ENCODE measurements around the gene PRKACG. TPM values are rescaled to one million over a fixed set of nuclear protein-coding genes. Genes with fewer than 3 reads are reported as not detected.
"Not testable (repeated sequence)": the region's sequence is repeated elsewhere in the genome, so short reads cannot be mapped to it uniquely, and the experiment has no call there.

The PRKACG gene
- total and polyA plus RNA-seq, 2 experiments from 2014 or later, result not detected

- Histone ChIP-seq H3F3A (replicated peaks; ENCODE audit: low read depth) (peaks cover 6% of the 10 kb centered on the region; the same call in 1 of the 2 replicates), H3K27me3 (ENCODE audit: insufficient read depth) (no peaks in the 10 kb centered on the region), H3K4me2 (no peak overlapping the region), H3K4me1 (ENCODE audit: insufficient read depth) (peaks cover 7% of the 10 kb centered on the region), H3K4me3 (no peak overlapping the region), H3K9me2 (ENCODE audit: insufficient read depth) (no peaks in the 10 kb centered on the region), H3K27ac (ENCODE audit: low read depth) (no peak overlapping the region), H4K20me1 (replicated peaks; ENCODE audit: insufficient read depth) (no peaks in the 10 kb centered on the region), H3K79me2 (replicated peaks; ENCODE audit: insufficient read depth) (no peaks in the 10 kb centered on the region), H2AFZ (no peak overlapping the region), H3K36me3 (ENCODE audit: insufficient read depth) (peaks cover 4% of the 10 kb centered on the region; the same call in 1 of the 2 replicates)
- ATAC-seq, result no peak
- H3K36me3 Mint-ChIP-seq (ENCODE audit: low read depth), result peaks cover 44% of the 10 kb centered on the region
- peaks cover 15% of the 10 kb centered on the region for H3K4me1 Mint-ChIP-seq
- DNase-seq (ENCODE audit: low spot score), result no peak
- H3K4me3 Mint-ChIP-seq, result no peak overlapping the region
- H3K27ac Mint-ChIP-seq, result peak overlapping the region; percentile 80; the same call in 1 of the 2 replicates
- TF ChIP-seq EZH2phosphoT487 (IDR thresholded peaks at IDR 0.05; ENCODE audit: unreplicated experiment) (no peak), CREB1 (CRISPR knock-in tag; IDR thresholded peaks at IDR 0.05; ENCODE audit: low read depth) (no peak), STAT1 (IDR thresholded peaks at IDR 0.05; ENCODE audit: unreplicated experiment) (no peak), EZH2 (IDR thresholded peaks at IDR 0.05; ENCODE audit: low read depth, unreplicated experiment) (no peak), ZNF331 (CRISPR knock-in tag; IDR thresholded peaks at IDR 0.05; ENCODE audit: low read depth) (no peak), POLR2AphosphoS5 (IDR thresholded peaks at IDR 0.05; ENCODE audit: low read depth) (no peak), ETS1 (IDR thresholded peaks at IDR 0.05) (no peak)
- H3K9me3 Mint-ChIP-seq, result no peaks in the 10 kb centered on the region
- peaks cover 6% of the 10 kb centered on the region for H3K27me3 Mint-ChIP-seq (ENCODE audit: insufficient read depth, low read depth, poor library complexity)
Observed at GRCh38 chr9:69056191-69056815, 42.4 kb upstream of the PRKACG start.

GRCh38 chr9:69054989-69055388 lies 41.1 kb upstream of the PRKACG start:
- H3K4me1 Mint-ChIP-seq, result peaks cover 7% of the 10 kb centered on the region; the same call in 1 of the 3 replicates
- no peaks in the 10 kb centered on the region for H3K9me3 Mint-ChIP-seq
- ATAC-seq (no peak), DNase-seq (ENCODE audit: low spot score) (no peak)
- peaks cover 6% of the 10 kb centered on the region; the same call in 1 of the 2 replicates for H3F3A ChIP-seq (replicated peaks; ENCODE audit: low read depth)
- peaks cover 6% of the 10 kb centered on the region; the same call in 1 of the 2 replicates for H3K36me3 ChIP-seq (ENCODE audit: insufficient read depth)
- no peak overlapping the region for H3K4me3 Mint-ChIP-seq
- no peak overlapping the region for H2AFZ ChIP-seq
- H3K27ac ChIP-seq (ENCODE audit: low read depth), result peak overlapping the region; percentile 74; the same call in 1 of the 2 replicates
- TF ChIP-seq CTCF (conservative IDR thresholded peaks at IDR 0.05; ENCODE audit: low read depth in 2 of 2) (no peak), NANOG (IDR thresholded peaks at IDR 0.05; ENCODE audit: borderline replicate concordance) (no peak), ETS1 (IDR thresholded peaks at IDR 0.05) (no peak), CREB1 (CRISPR knock-in tag; IDR thresholded peaks at IDR 0.05; ENCODE audit: low read depth) (no peak), ZNF114 (CRISPR knock-in tag; IDR thresholded peaks at IDR 0.05) (no peak), ZNF331 (CRISPR knock-in tag; IDR thresholded peaks at IDR 0.05; ENCODE audit: low read depth) (no peak), JUNB (IDR thresholded peaks at IDR 0.05; ENCODE audit: unreplicated experiment) (no peak)
- no peak overlapping the region for H3K4me2 ChIP-seq
- H3K36me3 Mint-ChIP-seq (ENCODE audit: low read depth), result peaks cover 44% of the 10 kb centered on the region
- no peaks in the 10 kb centered on the region for H3K9me2 ChIP-seq (ENCODE audit: insufficient read depth)
- H3K27me3 Mint-ChIP-seq (ENCODE audit: insufficient read depth, low read depth, poor library complexity), result peaks cover 6% of the 10 kb centered on the region
- H3K79me2 ChIP-seq (replicated peaks; ENCODE audit: insufficient read depth), result no peaks in the 10 kb centered on the region
- H3K27me3 ChIP-seq (ENCODE audit: insufficient read depth), result no peaks in the 10 kb centered on the region
- H3K4me1 ChIP-seq (ENCODE audit: insufficient read depth), result no peaks in the 10 kb centered on the region
- peak overlapping the region; percentile 76; the same call in 1 of the 2 replicates for H3K27ac Mint-ChIP-seq
- no peak overlapping the region for H3K4me3 ChIP-seq
- H4K20me1 ChIP-seq (replicated peaks; ENCODE audit: insufficient read depth), result no peaks in the 10 kb centered on the region

- not testable (repeated sequence) for H3K9me3 Mint-ChIP-seq; H3K36me3 ChIP-seq (ENCODE audit: insufficient read depth); H2AFZ ChIP-seq; H3K4me3 ChIP-seq; H3K27ac ChIP-seq (ENCODE audit: low read depth); H3K4me2 ChIP-seq; H3K79me2 ChIP-seq (replicated peaks; ENCODE audit: insufficient read depth); H3K9me2 ChIP-seq (ENCODE audit: insufficient read depth); H3F3A ChIP-seq (replicated peaks; ENCODE audit: low read depth); H3K4me3 Mint-ChIP-seq; H3K27me3 ChIP-seq (ENCODE audit: insufficient read depth); ATAC-seq; H3K27me3 Mint-ChIP-seq (ENCODE audit: insufficient read depth, low read depth, poor library complexity); DNase-seq (ENCODE audit: low spot score); H3K4me1 ChIP-seq (ENCODE audit: insufficient read depth); H3K27ac Mint-ChIP-seq; H4K20me1 ChIP-seq (replicated peaks; ENCODE audit: insufficient read depth)
- Mint-ChIP-seq H3K36me3 (ENCODE audit: low read depth) (peaks cover 41% of the 10 kb centered on the region), H3K4me1 (peaks cover 16% of the 10 kb centered on the region)
Observed at GRCh38 chr9:69050936-69051335, 37.0 kb upstream of the PRKACG start.
